H1 (cell line): Measurements from ENCODE around the gene SULF2.

Experiments used
- CBX5 ChIP-seq: fragments of 300-800, 300-1000 bp; sonication (generic); IDR thresholded peaks from 2 replicates; pipeline ENCODE4 v1.7.1; 2016; ENCODE audit warnings: antibody characterized with exemption, low read length, low read depth
- GTF2F1 ChIP-seq: IDR thresholded peaks from 2 replicates; pipeline ENCODE4 v1.6.1; 2012; ENCODE audit warnings: low read depth, low read length, improper control_type of control experiment, borderline replicate concordance
- POLR2A ChIP-seq, 2 experiments: IDR thresholded peaks; 1 replicate in 1 of 2; 2 replicates in 1 of 2; pipeline ENCODE4 v1.6.1; 2011; ENCODE audit warnings: low read depth in 2 of 2, low read length in 2 of 2, mild to moderate bottlenecking in 2 of 2; ENCODE audit errors: control extremely low read depth in 1 of 2
- RFX5 ChIP-seq: IDR thresholded peaks from 2 replicates; pipeline ENCODE4 v1.6.1; 2011; ENCODE audit warnings: low read depth, low read length, improper control_type of control experiment, borderline replicate concordance
- SIN3A ChIP-seq, 2 experiments: IDR thresholded peaks in 1 of 2; conservative IDR thresholded peaks in 1 of 2; 2 replicates each; pipeline ENCODE4 v1.6.1; 2011 to 2012; ENCODE audit warnings: low read length in 2 of 2, improper control_type of control experiment in 1 of 2, low read depth in 1 of 2, mild to moderate bottlenecking in 1 of 2
- SP1 ChIP-seq: IDR thresholded peaks from 2 replicates; pipeline ENCODE4 v1.6.1; 2011; ENCODE audit warnings: low read depth, low read length
- TAF1 ChIP-seq: IDR thresholded peaks from 2 replicates; pipeline ENCODE4 v1.6.1; 2011; ENCODE audit warnings: mild to moderate bottlenecking, low read depth, low read length
- ZNF274 ChIP-seq: IDR thresholded peaks from 2 replicates; pipeline ENCODE4 v1.7.0; 2012; ENCODE audit warnings: low read length, borderline replicate concordance; ENCODE audit errors: extremely low read depth
- TF ChIP-seq, protein P1 (sequence below), 3 experiments: IDR thresholded peaks; 1 replicate in 2 of 3; 2 replicates in 1 of 3; pipeline versions ENCODE4 v1.5.1 to v1.6.1; 2011; ENCODE audit warnings: low read length in 3 of 3, mild to moderate bottlenecking in 3 of 3, inconsistent platforms in 2 of 3, low read depth in 1 of 3, moderate library complexity in 1 of 3; ENCODE audit not compliant: insufficient read depth in 1 of 3; ENCODE audit errors: control extremely low read depth in 1 of 3

DNA sequence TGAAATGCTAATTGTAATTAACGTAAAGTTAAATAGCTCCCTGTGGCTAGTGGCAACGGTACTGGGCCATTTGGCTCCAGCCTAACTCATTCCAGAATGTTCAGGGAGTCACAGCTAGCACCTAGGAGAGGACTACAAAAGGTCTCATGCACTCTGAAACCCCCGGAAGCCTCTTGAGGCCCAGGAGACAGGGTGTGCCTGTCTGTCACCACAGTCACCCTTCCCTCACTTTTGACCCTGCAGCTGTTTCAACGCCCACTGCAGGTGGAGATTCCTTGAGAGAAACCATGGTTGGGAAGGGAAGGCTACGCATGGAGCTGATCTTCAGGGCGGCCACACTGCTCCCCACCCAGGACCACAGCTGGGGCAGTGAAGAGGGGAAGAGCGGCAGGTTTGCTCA is 58.6 kb downstream of the SULF2 start:
- TF ChIP-seq CBX5, result no peak
- TF ChIP-seq ZNF274, result no peak
- TF ChIP-seq RFX5, result no peak
- no peak for TF ChIP-seq TAF1
- TF ChIP-seq, protein P1, sequence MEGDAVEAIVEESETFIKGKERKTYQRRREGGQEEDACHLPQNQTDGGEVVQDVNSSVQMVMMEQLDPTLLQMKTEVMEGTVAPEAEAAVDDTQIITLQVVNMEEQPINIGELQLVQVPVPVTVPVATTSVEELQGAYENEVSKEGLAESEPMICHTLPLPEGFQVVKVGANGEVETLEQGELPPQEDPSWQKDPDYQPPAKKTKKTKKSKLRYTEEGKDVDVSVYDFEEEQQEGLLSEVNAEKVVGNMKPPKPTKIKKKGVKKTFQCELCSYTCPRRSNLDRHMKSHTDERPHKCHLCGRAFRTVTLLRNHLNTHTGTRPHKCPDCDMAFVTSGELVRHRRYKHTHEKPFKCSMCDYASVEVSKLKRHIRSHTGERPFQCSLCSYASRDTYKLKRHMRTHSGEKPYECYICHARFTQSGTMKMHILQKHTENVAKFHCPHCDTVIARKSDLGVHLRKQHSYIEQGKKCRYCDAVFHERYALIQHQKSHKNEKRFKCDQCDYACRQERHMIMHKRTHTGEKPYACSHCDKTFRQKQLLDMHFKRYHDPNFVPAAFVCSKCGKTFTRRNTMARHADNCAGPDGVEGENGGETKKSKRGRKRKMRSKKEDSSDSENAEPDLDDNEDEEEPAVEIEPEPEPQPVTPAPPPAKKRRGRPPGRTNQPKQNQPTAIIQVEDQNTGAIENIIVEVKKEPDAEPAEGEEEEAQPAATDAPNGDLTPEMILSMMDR (IDR thresholded peaks at IDR 0.05; ENCODE audit: control extremely low read depth in 1 of 3, insufficient read depth in 1 of 3, low read depth in 1 of 3, low read length in 3 of 3), result no peak
- no peak for TF ChIP-seq POLR2A (IDR thresholded peaks at IDR 0.05; ENCODE audit: control extremely low read depth in 1 of 2, low read depth in 2 of 2, low read length in 2 of 2)
- no peak for TF ChIP-seq SP1
- no peak for TF ChIP-seq SIN3A (conservative IDR thresholded peaks at IDR 0.05 in 1 of 2, IDR thresholded peaks at IDR 0.05 in 1 of 2; ENCODE audit: low read depth in 1 of 2, low read length in 2 of 2)
- TF ChIP-seq GTF2F1, result no peak
